GM06990 (cell line): ENCODE results near the gene FHOD3.

Source experiments
- DNase-seq: peaks from one replicate; pipeline ENCODE4 v3.0.0-alpha.2; 2011; ENCODE audit not compliant: insufficient read length; ENCODE audit errors: extremely low read depth
- H3K27me3 ChIP-seq: replicated peaks from 2 replicates; pipeline ENCODE4 v1.6.0; 2011; ENCODE audit warnings: low read length; ENCODE audit not compliant: control insufficient read depth, insufficient read depth
- H3K36me3 ChIP-seq: 2 replicates; pipeline ENCODE4 v1.5.1; 2011; ENCODE audit warnings: low read length; ENCODE audit not compliant: control insufficient read depth, insufficient read depth
- H3K4me3 ChIP-seq: replicated peaks from 2 replicates; pipeline ENCODE4 v1.5.1; 2011; ENCODE audit warnings: low read depth, mild to moderate bottlenecking, control low read depth, low read length
- TF ChIP-seq, protein P1 (sequence below): IDR thresholded peaks from 2 replicates; pipeline ENCODE4 v1.5.1; 2011; ENCODE audit warnings: low read length, control low read depth, mild to moderate bottlenecking, inconsistent platforms; ENCODE audit not compliant: insufficient read depth, poor library complexity, severe bottlenecking

The FHOD3 gene

DNA sequence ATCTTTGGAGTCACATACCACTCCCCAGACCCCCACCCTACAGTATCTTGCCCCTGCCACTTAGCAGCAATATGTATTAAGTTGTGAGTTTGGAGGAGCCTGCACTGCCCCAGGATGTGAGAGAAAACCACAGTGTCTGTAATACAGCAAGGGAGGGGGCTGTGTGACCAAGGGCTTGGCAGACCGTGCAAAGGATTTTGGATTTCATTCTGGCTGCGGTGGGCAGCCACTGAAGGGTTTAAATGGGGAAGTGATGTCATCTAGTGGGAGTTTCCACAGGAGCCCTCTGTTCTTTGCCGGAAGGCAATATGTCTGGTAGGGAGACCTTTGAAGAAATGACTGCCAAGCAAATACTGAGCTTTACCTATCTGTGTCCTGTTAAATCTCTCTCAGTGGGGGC, 202.4 kb downstream of the FHOD3 start:
- H3K27me3 ChIP-seq: no peaks in the 10 kb centered on the region
- no peak overlapping the region for H3K4me3 ChIP-seq
- TF ChIP-seq, protein P1, sequence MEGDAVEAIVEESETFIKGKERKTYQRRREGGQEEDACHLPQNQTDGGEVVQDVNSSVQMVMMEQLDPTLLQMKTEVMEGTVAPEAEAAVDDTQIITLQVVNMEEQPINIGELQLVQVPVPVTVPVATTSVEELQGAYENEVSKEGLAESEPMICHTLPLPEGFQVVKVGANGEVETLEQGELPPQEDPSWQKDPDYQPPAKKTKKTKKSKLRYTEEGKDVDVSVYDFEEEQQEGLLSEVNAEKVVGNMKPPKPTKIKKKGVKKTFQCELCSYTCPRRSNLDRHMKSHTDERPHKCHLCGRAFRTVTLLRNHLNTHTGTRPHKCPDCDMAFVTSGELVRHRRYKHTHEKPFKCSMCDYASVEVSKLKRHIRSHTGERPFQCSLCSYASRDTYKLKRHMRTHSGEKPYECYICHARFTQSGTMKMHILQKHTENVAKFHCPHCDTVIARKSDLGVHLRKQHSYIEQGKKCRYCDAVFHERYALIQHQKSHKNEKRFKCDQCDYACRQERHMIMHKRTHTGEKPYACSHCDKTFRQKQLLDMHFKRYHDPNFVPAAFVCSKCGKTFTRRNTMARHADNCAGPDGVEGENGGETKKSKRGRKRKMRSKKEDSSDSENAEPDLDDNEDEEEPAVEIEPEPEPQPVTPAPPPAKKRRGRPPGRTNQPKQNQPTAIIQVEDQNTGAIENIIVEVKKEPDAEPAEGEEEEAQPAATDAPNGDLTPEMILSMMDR: no peak
- DNase-seq: peak; percentile 54
- H3K36me3 ChIP-seq: peaks cover 2% of the 10 kb centered on the region; the same call in 1 of the 2 replicates

DNA sequence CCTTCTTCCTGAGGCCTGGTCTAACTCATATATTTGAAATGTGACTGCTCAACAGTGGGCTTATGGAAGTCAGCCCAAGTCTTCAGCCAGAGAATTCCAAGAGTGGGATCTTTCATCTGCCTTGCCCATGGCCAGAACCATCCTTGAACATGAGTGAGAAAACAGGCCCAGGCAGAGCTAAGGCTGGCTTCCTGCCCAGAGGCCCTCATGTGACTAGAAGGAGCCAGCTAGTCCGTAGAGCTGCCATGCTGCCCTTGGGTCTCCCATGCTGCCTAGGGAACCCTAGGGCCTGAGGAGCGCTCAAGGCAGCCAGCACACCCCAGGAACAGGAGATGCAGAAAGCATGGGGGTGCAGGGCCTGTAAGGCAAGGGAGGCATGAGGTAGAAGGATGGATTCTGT, 203.6 kb downstream of the FHOD3 start:
- Histone ChIP-seq H3K4me3 (no peak overlapping the region), H3K36me3 (peaks cover 2% of the 10 kb centered on the region; the same call in 1 of the 2 replicates), H3K27me3 (no peaks in the 10 kb centered on the region)
- TF ChIP-seq, protein P1: no peak
- no peak for DNase-seq

DNA sequence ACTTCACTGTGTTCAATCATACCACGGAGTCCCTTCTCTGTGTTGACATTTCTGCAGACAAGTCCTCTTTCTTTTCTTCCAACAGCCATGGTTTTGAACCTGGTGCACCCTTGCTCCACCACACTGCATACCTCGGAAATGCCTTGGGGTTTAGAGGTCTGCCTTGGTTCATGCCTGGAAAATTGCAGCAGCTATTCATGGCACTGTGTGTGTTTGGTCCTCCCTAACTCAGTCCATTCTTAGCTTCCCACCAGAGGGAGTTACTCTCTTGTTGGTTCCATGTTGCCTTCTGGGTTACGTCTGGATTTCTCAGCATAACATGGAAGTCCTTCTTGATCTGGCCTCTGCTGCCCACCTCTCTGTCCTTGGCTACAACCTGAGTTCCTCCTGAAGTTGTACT, 206.0 kb downstream of the FHOD3 start:
- DNase-seq: no peak
- no peak overlapping the region for H3K4me3 ChIP-seq
- TF ChIP-seq, protein P1: no peak
- H3K36me3 ChIP-seq: peaks cover 2% of the 10 kb centered on the region; the same call in 1 of the 2 replicates
- H3K27me3 ChIP-seq: no peaks in the 10 kb centered on the region

DNA sequence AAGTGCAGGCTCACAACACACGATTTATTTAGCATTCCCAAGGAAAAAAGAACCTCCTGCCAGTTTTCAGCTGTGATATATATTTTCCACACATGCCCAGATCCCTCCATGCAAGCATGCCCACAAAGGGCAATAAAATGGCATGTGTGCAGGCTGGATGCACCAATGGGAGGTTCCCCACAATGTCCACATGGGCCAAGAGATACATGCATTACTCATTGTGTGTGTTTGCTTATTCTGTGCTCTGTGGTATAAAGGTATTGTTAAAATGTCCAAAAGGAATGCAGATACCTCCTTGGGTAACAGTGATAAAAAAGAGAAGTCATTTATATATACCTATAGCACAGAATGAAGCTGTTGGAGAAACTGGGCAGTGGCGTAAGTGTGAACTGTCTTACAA, 207.4 kb downstream of the FHOD3 start:
- peaks cover 2% of the 10 kb centered on the region; the same call in 1 of the 2 replicates for H3K36me3 ChIP-seq
- TF ChIP-seq, protein P1: no peak
- H3K27me3 ChIP-seq: no peaks in the 10 kb centered on the region
- no peak overlapping the region for H3K4me3 ChIP-seq
- no peak for DNase-seq

DNA sequence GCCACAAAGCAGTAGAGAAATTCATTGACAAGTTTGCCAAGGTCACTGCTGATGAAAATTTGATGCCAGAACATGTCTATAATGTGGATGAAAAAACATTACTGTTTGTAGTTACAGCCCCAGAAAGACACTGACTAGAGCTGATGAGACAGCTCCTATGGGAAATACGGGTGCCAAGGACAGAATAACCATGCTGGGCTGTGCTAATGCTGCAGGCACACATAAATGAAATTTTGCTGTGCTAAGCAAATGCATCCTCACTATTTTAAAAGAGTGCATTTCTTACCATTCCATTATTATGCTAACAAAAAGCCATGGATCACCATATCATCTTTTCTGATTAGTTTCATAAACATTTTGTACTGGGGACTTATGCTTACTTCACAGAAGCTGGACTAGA, 208.2 kb downstream of the FHOD3 start:
- Histone ChIP-seq H3K36me3 (peaks cover 2% of the 10 kb centered on the region; the same call in 1 of the 2 replicates), H3K27me3 (no peaks in the 10 kb centered on the region), H3K4me3 (no peak overlapping the region)
- TF ChIP-seq, protein P1: no peak
- no peak for DNase-seq

DNA sequence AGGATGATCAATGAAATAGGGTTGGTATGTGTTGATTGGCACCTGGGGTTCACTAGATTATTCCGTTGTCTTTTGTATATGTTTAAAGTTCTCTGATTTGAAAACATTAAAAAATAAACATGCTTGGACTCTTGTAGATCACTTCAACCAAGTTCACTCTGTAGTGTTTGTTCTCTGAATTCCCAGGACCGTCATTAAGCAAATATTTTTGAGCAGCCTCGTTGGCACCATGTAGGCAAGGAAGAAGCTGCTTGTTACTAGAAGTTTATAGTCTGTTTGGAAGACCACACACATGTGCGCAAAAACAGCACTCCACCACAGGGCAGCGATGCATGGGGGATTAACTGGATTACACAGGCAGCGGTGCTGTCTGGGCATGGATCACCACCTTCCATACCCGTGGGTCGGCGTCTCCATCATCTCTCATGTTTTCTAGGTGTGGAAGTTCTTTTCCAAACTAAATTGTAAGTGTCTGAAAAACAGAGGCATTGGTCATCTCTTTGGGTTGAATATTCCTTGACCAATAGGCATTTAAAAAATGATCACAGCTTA, 212.2 kb downstream of the FHOD3 start:
- H3K27me3 ChIP-seq: no peaks in the 10 kb centered on the region
- TF ChIP-seq, protein P1: no peak
- H3K4me3 ChIP-seq: no peak overlapping the region

More for the DNA sequence above, 212.2 kb downstream of the FHOD3 start:
- no peaks in the 10 kb centered on the region for H3K36me3 ChIP-seq
- DNase-seq: no peak
